GM21390 (cell line): ENCODE results near the gene PTPRG.
"Not testable (repeated sequence)": the region's sequence is repeated elsewhere in the genome, so short reads cannot be mapped to it uniquely, and the experiment has no call there.

Source experiments
- ATAC-seq: cut with Tn5 transposase; IDR thresholded peaks from one replicate; pipeline ENCODE4 v1.9.1; 2021; ENCODE audit not compliant: unreplicated experiment

The PTPRG gene

GRCh38 chr3:61682671-61683548, 121.5 kb downstream of the PTPRG start:
- ATAC-seq: no peak

GRCh38 chr3:61683549-61684236, 122.3 kb downstream of the PTPRG start:
- ATAC-seq: no peak

- no peak for ATAC-seq
Measured at GRCh38 chr3:61684386-61684785, 123.0 kb downstream of the PTPRG start.

GRCh38 chr3:61685755-61686154, 124.4 kb downstream of the PTPRG start:
- no peak for ATAC-seq

GRCh38 chr3:61686228-61686648, 124.9 kb downstream of the PTPRG start:
- ATAC-seq: no peak

GRCh38 chr3:61687206-61687605, 125.8 kb downstream of the PTPRG start:
- no peak for ATAC-seq

GRCh38 chr3:61687663-61688306, 126.4 kb downstream of the PTPRG start:
- ATAC-seq: no peak

- no peak for ATAC-seq
Measured at GRCh38 chr3:61688307-61688984, 127.1 kb downstream of the PTPRG start.

GRCh38 chr3:61690016-61690415, 128.6 kb downstream of the PTPRG start:
- ATAC-seq: no peak

- no peak for ATAC-seq
Measured at GRCh38 chr3:61691466-61691865, 130.1 kb downstream of the PTPRG start.

GRCh38 chr3:61697301-61697700, 135.9 kb downstream of the PTPRG start:
- ATAC-seq: no peak

- not testable (repeated sequence) for ATAC-seq
Measured at GRCh38 chr3:61698278-61699072, 137.1 kb downstream of the PTPRG start.

GRCh38 chr3:61699622-61700021, 138.3 kb downstream of the PTPRG start:
- no peak for ATAC-seq

GRCh38 chr3:61701011-61701410, 139.6 kb downstream of the PTPRG start:
- ATAC-seq: no peak

GRCh38 chr3:61702453-61702852, 141.1 kb downstream of the PTPRG start:
- no peak for ATAC-seq

GRCh38 chr3:61704807-61705206, 143.4 kb downstream of the PTPRG start:
- ATAC-seq: no peak

GRCh38 chr3:61707492-61707891, 146.1 kb downstream of the PTPRG start:
- ATAC-seq: no peak

- not testable (repeated sequence) for ATAC-seq
Measured at GRCh38 chr3:61710920-61711319, 149.5 kb downstream of the PTPRG start.

GRCh38 chr3:61714225-61714624, 152.9 kb downstream of the PTPRG start:
- no peak for ATAC-seq

GRCh38 chr3:61715886-61716527, 154.6 kb downstream of the PTPRG start:
- ATAC-seq: no peak
